KMS-11 (cell line): ENCODE measurements around the gene PRDM13.
"Not testable (repeated sequence)": the region's sequence is repeated elsewhere in the genome, so short reads cannot be mapped to it uniquely, and the experiment has no call there.

Experiments used
- H2AFZ ChIP-seq: fragments of 200-600 bp; sonication (generic); 2 replicates; pipeline ENCODE4 v1.6.1; 2016; ENCODE audit warnings: antibody characterized with exemption, mixed run types, low read depth
- H3K27ac ChIP-seq: fragments of 200-600 bp; sonication (generic); 2 replicates; pipeline ENCODE4 v1.6.1; 2016; ENCODE audit warnings: mild to moderate bottlenecking, mixed run types
- H3K27me3 ChIP-seq: fragments of 200-600 bp; sonication (generic); 2 replicates; pipeline ENCODE4 v1.6.1; 2017; ENCODE audit warnings: mild to moderate bottlenecking, low read depth, mixed run types, moderate library complexity; ENCODE audit not compliant: insufficient read depth
- H3K36me3 ChIP-seq: fragments of 200-600 bp; sonication (generic); 2 replicates; pipeline ENCODE4 v1.6.1; 2017; ENCODE audit warnings: mild to moderate bottlenecking, mixed run types; ENCODE audit not compliant: insufficient read depth
- H3K4me1 ChIP-seq: fragments of 200-600 bp; sonication (generic); 2 replicates; pipeline ENCODE4 v1.6.1; 2016; ENCODE audit warnings: mild to moderate bottlenecking, low read depth, mixed run types; ENCODE audit not compliant: poor library complexity, severe bottlenecking
- H3K4me2 ChIP-seq: fragments of 200-600 bp; sonication (generic); 2 replicates; pipeline ENCODE4 v1.7.0; 2016; ENCODE audit warnings: mild to moderate bottlenecking, mixed run types
- H3K4me3 ChIP-seq: fragments of 200-600 bp; sonication (generic); IDR thresholded peaks from 2 replicates; pipeline ENCODE4 v1.6.1; 2017; ENCODE audit warnings: low read depth, low read length, mixed read lengths; ENCODE audit not compliant: insufficient read depth
- H3K79me2 ChIP-seq: fragments of 200-600 bp; sonication (generic); 2 replicates; pipeline ENCODE4 v1.6.1; 2016; ENCODE audit warnings: low read depth, mixed run types; ENCODE audit not compliant: insufficient read depth
- H3K9ac ChIP-seq: fragments of 200-600 bp; sonication (generic); 2 replicates; pipeline ENCODE4 v1.6.1; 2016; ENCODE audit warnings: mild to moderate bottlenecking, mixed run types
- H4K20me1 ChIP-seq: fragments of 200-600 bp; sonication (generic); 2 replicates; pipeline ENCODE4 v1.6.1; 2016; ENCODE audit warnings: mild to moderate bottlenecking, mixed run types; ENCODE audit not compliant: insufficient read depth
- CTCF ChIP-seq: fragments of 200-600 bp; sonication (generic); conservative IDR thresholded peaks from 2 replicates; pipeline ENCODE4 v1.6.1; 2017; ENCODE audit warnings: low read depth, mild to moderate bottlenecking, antibody characterized with exemption, low read length, moderate library complexity, mixed read lengths

The PRDM13 gene

GRCh38 chr6:99641270-99641669 is 34.6 kb downstream of the PRDM13 start:
- Histone ChIP-seq H2AFZ (no peak overlapping the region), H3K36me3 (no peaks in the 10 kb centered on the region), H3K4me2 (no peak overlapping the region), H3K27ac (no peak overlapping the region), H3K27me3 (no peaks in the 10 kb centered on the region), H3K79me2 (no peaks in the 10 kb centered on the region), H4K20me1 (no peaks in the 10 kb centered on the region), H3K9ac (no peak overlapping the region), H3K4me1 (no peaks in the 10 kb centered on the region), H3K4me3 (no peak overlapping the region)
- TF ChIP-seq CTCF: no peak

DNA sequence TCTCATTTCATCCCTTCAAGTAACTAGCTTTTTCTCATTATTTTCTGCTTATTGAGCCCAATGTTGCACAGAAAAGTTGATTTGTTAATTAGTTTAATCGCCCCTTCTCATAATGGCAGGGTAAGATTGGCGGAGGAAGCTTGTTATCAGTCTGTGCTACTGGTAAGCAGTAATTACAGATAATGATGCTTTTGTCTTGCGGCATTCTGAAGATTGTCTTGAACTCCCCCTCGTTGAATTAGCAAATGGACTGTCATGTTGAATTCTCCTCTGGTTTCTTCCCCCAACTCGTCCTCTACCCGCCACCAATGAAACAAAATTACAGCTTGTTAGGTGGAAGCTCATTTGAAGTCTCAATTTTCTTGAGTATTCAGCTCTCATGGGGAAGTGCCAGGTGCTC is 39.4 kb downstream of the PRDM13 start:
- Histone ChIP-seq H3K79me2 (no peaks in the 10 kb centered on the region), H3K4me1 (no peaks in the 10 kb centered on the region), H3K4me2 (no peak overlapping the region), H4K20me1 (no peaks in the 10 kb centered on the region), H3K27ac (no peak overlapping the region), H2AFZ (no peak overlapping the region), H3K4me3 (no peak overlapping the region), H3K9ac (no peak overlapping the region), H3K36me3 (no peaks in the 10 kb centered on the region), H3K27me3 (no peaks in the 10 kb centered on the region)
- no peak for TF ChIP-seq CTCF

DNA sequence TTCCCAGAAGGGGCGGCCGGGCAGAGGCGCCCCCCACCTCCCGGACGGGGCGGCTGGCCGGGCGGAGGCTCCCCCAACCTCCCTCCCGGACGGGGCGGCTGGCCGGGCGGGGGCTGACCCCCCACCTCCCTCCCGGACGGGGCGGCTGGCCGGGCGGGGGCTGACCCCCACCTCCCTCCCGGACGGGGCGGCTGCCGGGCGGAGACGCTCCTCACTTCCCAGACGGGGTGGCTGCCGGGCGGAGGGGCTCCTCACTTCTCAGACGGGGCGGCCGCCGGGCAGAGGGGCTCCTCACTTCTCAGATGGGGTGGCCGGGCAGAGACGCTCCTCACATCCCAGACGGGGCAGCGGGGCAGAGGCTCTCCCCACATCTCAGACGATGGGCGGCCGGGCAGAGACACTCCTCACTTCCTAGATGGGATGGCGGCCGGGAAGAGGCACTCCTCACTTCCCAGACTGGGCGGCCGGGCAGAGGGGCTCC is 43.5 kb downstream of the PRDM13 start:
- not testable (repeated sequence) for H4K20me1 ChIP-seq, H3K4me1 ChIP-seq, H2AFZ ChIP-seq, H3K36me3 ChIP-seq, H3K9ac ChIP-seq, H3K27me3 ChIP-seq, H3K27ac ChIP-seq, H3K79me2 ChIP-seq, H3K4me3 ChIP-seq, H3K4me2 ChIP-seq

- Histone ChIP-seq H3K27ac (no peak overlapping the region), H4K20me1 (no peaks in the 10 kb centered on the region), H3K9ac (no peak overlapping the region), H3K27me3 (no peaks in the 10 kb centered on the region), H3K79me2 (no peaks in the 10 kb centered on the region), H3K4me1 (no peaks in the 10 kb centered on the region), H2AFZ (no peak overlapping the region), H3K36me3 (no peaks in the 10 kb centered on the region), H3K4me2 (no peak overlapping the region), H3K4me3 (no peak overlapping the region)
- TF ChIP-seq CTCF: no peak
These were observed 53.6 kb downstream of the PRDM13 start for GRCh38 chr6:99660206-99660605.

- no peaks in the 10 kb centered on the region for H3K27me3 ChIP-seq
- no peaks in the 10 kb centered on the region for H3K79me2 ChIP-seq
- H3K4me2 ChIP-seq: no peak overlapping the region
- H3K4me1 ChIP-seq: no peaks in the 10 kb centered on the region
- no peak overlapping the region for H3K4me3 ChIP-seq
- no peak overlapping the region for H3K27ac ChIP-seq
- no peak overlapping the region for H3K9ac ChIP-seq
- no peak overlapping the region for H2AFZ ChIP-seq
- H4K20me1 ChIP-seq: no peaks in the 10 kb centered on the region
- no peaks in the 10 kb centered on the region for H3K36me3 ChIP-seq
- TF ChIP-seq CTCF: no peak
These were observed 55.2 kb downstream of the PRDM13 start for GRCh38 chr6:99661870-99662269.
